RWPE2 (cell line): Measurements from ENCODE around the gene CREB3L1.

Source experiments
- ATAC-seq: fragments of 200-7000 bp; cut with Tn5 transposase; 3 replicates; pipeline ENCODE4 v1.9.1; 2021; ENCODE audit warnings: low read depth
- DNase-seq: peaks from one replicate; pipeline ENCODE4 v3.0.0-alpha.2; 2020; ENCODE audit warnings: low spot score
- H3K27ac ChIP-seq: fragments of 450-650 bp; 2 replicates; pipeline ENCODE4 v1.5.1; 2017; ENCODE audit warnings: mild to moderate bottlenecking; ENCODE audit not compliant: poor library complexity, severe bottlenecking
- H3K27me3 ChIP-seq: fragments of 250-450 bp; sonication (Bioruptor Pico); 2 replicates; pipeline ENCODE4 v1.5.1; 2021; ENCODE audit warnings: mild to moderate bottlenecking, moderate library complexity; ENCODE audit not compliant: insufficient read depth, poor library complexity, severe bottlenecking
- H3K36me3 ChIP-seq: fragments of 250-450 bp; sonication (Bioruptor Pico); 2 replicates; pipeline ENCODE4 v1.5.1; 2020; ENCODE audit warnings: low read depth, mild to moderate bottlenecking, moderate library complexity
- H3K4me1 ChIP-seq: fragments of 250-450 bp; sonication (Bioruptor Pico); 2 replicates; pipeline ENCODE4 v1.5.1; 2021; ENCODE audit warnings: mild to moderate bottlenecking, moderate library complexity; ENCODE audit not compliant: insufficient read depth, poor library complexity, severe bottlenecking
- H3K4me3 ChIP-seq: fragments of 250-450 bp; sonication (Bioruptor Pico); 2 replicates; pipeline ENCODE4 v1.5.1; 2021; ENCODE audit warnings: mild to moderate bottlenecking, moderate library complexity; ENCODE audit not compliant: severe bottlenecking
- H3K9me3 ChIP-seq: fragments of 250-450 bp; sonication (Bioruptor Pico); 2 replicates; pipeline ENCODE4 v1.5.1; 2021; ENCODE audit warnings: mild to moderate bottlenecking, moderate library complexity; ENCODE audit not compliant: severe bottlenecking
- CTCF ChIP-seq: fragments of 450-650 bp; IDR thresholded peaks from one replicate; pipeline ENCODE4 v1.5.1; 2017; ENCODE audit warnings: mild to moderate bottlenecking, moderate library complexity; ENCODE audit not compliant: poor library complexity, severe bottlenecking

The CREB3L1 gene

GRCh38 chr11:46296528-46297448 lies 19.3 kb downstream of the CREB3L1 start:
- H3K27me3 ChIP-seq: no peaks in the 10 kb centered on the region
- H3K9me3 ChIP-seq: no peaks in the 10 kb centered on the region
- H3K36me3 ChIP-seq: no peaks in the 10 kb centered on the region
- peak; percentile 15 for TF ChIP-seq CTCF
- H3K27ac ChIP-seq: no peak overlapping the region
- H3K4me3 ChIP-seq: no peak overlapping the region
- ATAC-seq (no peak), DNase-seq (no peak)
- H3K4me1 ChIP-seq: peaks cover 18% of the 10 kb centered on the region

GRCh38 chr11:46298699-46299433 lies 21.4 kb downstream of the CREB3L1 start:
- no peak for TF ChIP-seq CTCF
- Histone ChIP-seq H3K27ac (peak overlapping the region; percentile 40), H3K27me3 (no peaks in the 10 kb centered on the region), H3K36me3 (no peaks in the 10 kb centered on the region), H3K9me3 (no peaks in the 10 kb centered on the region), H3K4me3 (no peak overlapping the region), H3K4me1 (peaks cover 18% of the 10 kb centered on the region)
- DNase-seq: no peak
- ATAC-seq: peak; percentile 62

- no peak overlapping the region for H3K4me3 ChIP-seq
- no peak for DNase-seq
- TF ChIP-seq CTCF: no peak
- H3K9me3 ChIP-seq: no peaks in the 10 kb centered on the region
- H3K36me3 ChIP-seq: no peaks in the 10 kb centered on the region
- H3K4me1 ChIP-seq: peaks cover 18% of the 10 kb centered on the region
- H3K27me3 ChIP-seq: no peaks in the 10 kb centered on the region
- ATAC-seq: no peak
- H3K27ac ChIP-seq: peak overlapping the region; percentile 40
These were observed 22.0 kb downstream of the CREB3L1 start for GRCh38 chr11:46299451-46299961.

- no peak overlapping the region for H3K27ac ChIP-seq
- H3K9me3 ChIP-seq: no peaks in the 10 kb centered on the region
- no peaks in the 10 kb centered on the region for H3K36me3 ChIP-seq
- no peak overlapping the region for H3K4me3 ChIP-seq
- no peaks in the 10 kb centered on the region for H3K27me3 ChIP-seq
- no peak for ATAC-seq
- peaks cover 12% of the 10 kb centered on the region for H3K4me1 ChIP-seq
- no peak for TF ChIP-seq CTCF
- no peak for DNase-seq
These were observed 22.8 kb downstream of the CREB3L1 start for GRCh38 chr11:46300270-46300669.
